Measurements from ENCODE around the gene SPHK1. TPM values are rescaled to one million over a fixed set of nuclear protein-coding genes. Genes with fewer than 3 reads are reported as not detected.

SPHK1 gene
- total RNA-seq, 2 experiments from 2014 or later = 9.0 to 9.2 TPM

- no peaks in the 10 kb centered on the region for H3K36me3 Mint-ChIP-seq (ENCODE audit: low read depth)
- peaks cover 6% of the 10 kb centered on the region for H3K4me1 Mint-ChIP-seq (ENCODE audit: low read depth)
- no peak for DNase-seq
- peak overlapping the region; percentile 45 for H3K4me3 Mint-ChIP-seq
- CTCF ChIA-PET = interaction anchor here (5.9 kb wide), 1 partner anchor 16 kb away, joined by 51 read pairs; no protein-coding TSS in a partner anchor
- H3K27me3 Mint-ChIP-seq (ENCODE audit: low read depth) = no peaks in the 10 kb centered on the region
- intact Hi-C loops (cut with micrococcal nuclease) = loop anchor here (2.0 to 10.0 kb wide), 3 partner anchors 71 to 477 kb away; partner anchors contain the start of genes EXOC7, MRPL38 and UBE2O
- H3K27ac Mint-ChIP-seq = no peak overlapping the region
- H3K9me3 Mint-ChIP-seq = no peaks in the 10 kb centered on the region
Observed at GRCh38 chr17:76381633-76382350, 2.6 kb upstream of the SPHK1 start.

- DNase-seq = peak; percentile 43
- Mint-ChIP-seq H3K4me3 (peak overlapping the region; percentile 83), H3K27ac (peak overlapping the region; percentile 56), H3K4me1 (ENCODE audit: low read depth) (peaks cover 6% of the 10 kb centered on the region), H3K36me3 (ENCODE audit: low read depth) (peaks cover 2% of the 10 kb centered on the region), H3K9me3 (no peaks in the 10 kb centered on the region), H3K27me3 (ENCODE audit: low read depth) (no peaks in the 10 kb centered on the region)
- intact Hi-C loops (cut with micrococcal nuclease) = loop anchor here (2.0 to 10.0 kb wide), 3 partner anchors 70 to 478 kb away; partner anchors contain the start of genes EXOC7, MRPL38 and UBE2O
- CTCF ChIA-PET = interaction anchor here (5.9 kb wide), 1 partner anchor 15 kb away, joined by 51 read pairs; no protein-coding TSS in a partner anchor
Observed at GRCh38 chr17:76382351-76382802, 2.0 kb upstream of the SPHK1 start.

- CTCF ChIA-PET = interaction anchor here (5.9 kb wide), 1 partner anchor 14 kb away, joined by 51 read pairs; no protein-coding TSS in a partner anchor
- peak overlapping the region; percentile 79 for H3K27ac Mint-ChIP-seq
- H3K27me3 Mint-ChIP-seq (ENCODE audit: low read depth) = no peaks in the 10 kb centered on the region
Observed at GRCh38 chr17:76382803-76383545, 1.4 kb upstream of the SPHK1 start.

GRCh38 chr17:76383546-76384221 lies 725 bp upstream of the SPHK1 start:
- peaks cover 2% of the 10 kb centered on the region for H3K36me3 Mint-ChIP-seq (ENCODE audit: low read depth)
- H3K4me1 Mint-ChIP-seq (ENCODE audit: low read depth) = peaks cover 6% of the 10 kb centered on the region
- intact Hi-C loops (cut with micrococcal nuclease) = loop anchor here (1.0 to 10.0 kb wide), 4 partner anchors 29 to 479 kb away; partner anchors contain the start of genes EXOC7, MRPL38 and UBE2O
- DNase-seq = peak; percentile 66
- H3K4me3 Mint-ChIP-seq = peak overlapping the region; percentile 83
- no peaks in the 10 kb centered on the region for H3K9me3 Mint-ChIP-seq
- H3K27ac Mint-ChIP-seq = peak overlapping the region; percentile 79
- CTCF ChIA-PET = interaction anchor here (0.5 to 5.9 kb wide), 7 partner anchors 14 to 352 kb away, joined by 3 to 51 read pairs (median 11); partner anchors contain the start of gene PRPSAP1
- no peaks in the 10 kb centered on the region for H3K27me3 Mint-ChIP-seq (ENCODE audit: low read depth)

More at GRCh38 chr17:76382803-76383545, 1.4 kb upstream of the SPHK1 start:
- Mint-ChIP-seq H3K9me3 (no peaks in the 10 kb centered on the region), H3K36me3 (ENCODE audit: low read depth) (peaks cover 2% of the 10 kb centered on the region), H3K4me3 (peak overlapping the region; percentile 83), H3K4me1 (ENCODE audit: low read depth) (peaks cover 6% of the 10 kb centered on the region)
- DNase-seq = peak; percentile 78
- intact Hi-C loops (cut with micrococcal nuclease) = loop anchor here (1.0 to 10.0 kb wide), 4 partner anchors 29 to 478 kb away; partner anchors contain the start of genes EXOC7, MRPL38 and UBE2O

GRCh38 chr17:76384987-76385891 lies 830 bp downstream of the SPHK1 start:
- H3K27ac Mint-ChIP-seq = no peak overlapping the region

GRCh38 chr17:76385892-76386786 lies 1.7 kb downstream of the SPHK1 start:
- Mint-ChIP-seq H3K36me3 (ENCODE audit: low read depth) (peaks cover 2% of the 10 kb centered on the region), H3K27me3 (ENCODE audit: low read depth) (no peaks in the 10 kb centered on the region), H3K9me3 (no peaks in the 10 kb centered on the region), H3K27ac (no peak overlapping the region), H3K4me3 (peak overlapping the region; percentile 66), H3K4me1 (ENCODE audit: low read depth) (peaks cover 6% of the 10 kb centered on the region)
- peak; percentile 88 for DNase-seq
- CTCF ChIA-PET = interaction anchor here (0.7 to 5.9 kb wide), 15 partner anchors 9 to 333 kb away, joined by 3 to 51 read pairs (median 4); partner anchors contain the start of gene PRPSAP1
- intact Hi-C loops (cut with micrococcal nuclease) = loop anchor here (1.0 to 10.0 kb wide), 3 partner anchors 83 to 481 kb away; partner anchors contain the start of genes EXOC7 and MRPL38

More at GRCh38 chr17:76384987-76385891, 830 bp downstream of the SPHK1 start:
- peaks cover 2% of the 10 kb centered on the region for H3K36me3 Mint-ChIP-seq (ENCODE audit: low read depth)
- CTCF ChIA-PET = interaction anchor here (0.7 to 5.9 kb wide), 17 partner anchors 8 to 509 kb away, joined by 3 to 51 read pairs (median 4); partner anchors contain the start of gene PRPSAP1
- H3K4me1 Mint-ChIP-seq (ENCODE audit: low read depth) = peaks cover 6% of the 10 kb centered on the region
- DNase-seq = peak; percentile 59
- peak overlapping the region; percentile 66 for H3K4me3 Mint-ChIP-seq
- intact Hi-C loops (cut with micrococcal nuclease) = loop anchor here (1.0 to 10.0 kb wide), 3 partner anchors 82 to 480 kb away; partner anchors contain the start of genes EXOC7 and MRPL38
- H3K9me3 Mint-ChIP-seq = no peaks in the 10 kb centered on the region
- H3K27me3 Mint-ChIP-seq (ENCODE audit: low read depth) = no peaks in the 10 kb centered on the region

GRCh38 chr17:76386966-76387765 lies 2.8 kb downstream of the SPHK1 start:
- DNase-seq = no peak
- H3K4me1 Mint-ChIP-seq (ENCODE audit: low read depth) = peaks cover 6% of the 10 kb centered on the region
- CTCF ChIA-PET = interaction anchor here (0.8 to 5.9 kb wide), 8 partner anchors 10 to 84 kb away, joined by 3 to 51 read pairs (median 8); partner anchors contain the start of gene PRPSAP1
- H3K27me3 Mint-ChIP-seq (ENCODE audit: low read depth) = no peaks in the 10 kb centered on the region
- H3K27ac Mint-ChIP-seq = no peak overlapping the region
- no peak overlapping the region for H3K4me3 Mint-ChIP-seq
- intact Hi-C loops (cut with micrococcal nuclease) = loop anchor here (10.0 kb wide), 2 partner anchors 282 to 482 kb away; partner anchors contain the start of genes EXOC7 and MRPL38
- H3K36me3 Mint-ChIP-seq (ENCODE audit: low read depth) = peaks cover 2% of the 10 kb centered on the region
- no peaks in the 10 kb centered on the region for H3K9me3 Mint-ChIP-seq

- no peak overlapping the region for H3K4me3 Mint-ChIP-seq
- no peaks in the 10 kb centered on the region for H3K27me3 Mint-ChIP-seq (ENCODE audit: low read depth)
- CTCF ChIA-PET = interaction anchor here (0.7 to 2.0 kb wide), 5 partner anchors 9 to 283 kb away, joined by 3 to 8 read pairs (median 5); no protein-coding TSS in a partner anchor
- DNase-seq = no peak
- H3K9me3 Mint-ChIP-seq = no peaks in the 10 kb centered on the region
- peaks cover 4% of the 10 kb centered on the region for H3K4me1 Mint-ChIP-seq (ENCODE audit: low read depth)
- intact Hi-C loops (cut with micrococcal nuclease) = loop anchor here (10.0 kb wide), 2 partner anchors 284 to 484 kb away; partner anchors contain the start of genes EXOC7 and MRPL38
- H3K27ac Mint-ChIP-seq = no peak overlapping the region
- peaks cover 4% of the 10 kb centered on the region for H3K36me3 Mint-ChIP-seq (ENCODE audit: low read depth)
Observed at GRCh38 chr17:76388966-76389888, 4.8 kb downstream of the SPHK1 start.

All from activated naive CD4-positive, alpha-beta T cell treated with anti-CD3 and anti-CD28 coated beads for 36 hours (primary cell).